SK-N-SH treated with all-trans-retinoic acid at 6 μM for 48 hours (cell line): ENCODE measurements around the gene MARCHF4.
"Not testable (repeated sequence)": the region's sequence is repeated elsewhere in the genome, so short reads cannot be mapped to it uniquely, and the experiment has no call there.

ENCODE experiments used
- ATAC-seq: fragments of 200-7000 bp; cut with Tn5 transposase; 3 replicates; pipeline ENCODE4 v1.9.1; 2020; ENCODE audit warnings: mild to moderate bottlenecking, moderate library complexity
- CSDC2 ChIP-seq: fragments of 250-450 bp; sonication (Bioruptor Pico); IDR thresholded peaks from 2 replicates; pipeline ENCODE4 v1.5.0; 2020; ENCODE audit warnings: mild to moderate bottlenecking, moderate library complexity
- GLIS3 ChIP-seq: fragments of 250-450 bp; sonication (Bioruptor Pico); IDR thresholded peaks from 2 replicates; pipeline ENCODE4 v1.5.0; 2020; ENCODE audit warnings: mild to moderate bottlenecking, moderate library complexity
- ISL1 ChIP-seq: fragments of 250-450 bp; sonication (Bioruptor Pico); IDR thresholded peaks from 2 replicates; pipeline ENCODE4 v2.1.2; 2022; ENCODE audit warnings: mild to moderate bottlenecking, moderate library complexity
- OSR1 ChIP-seq: fragments of 250-450 bp; sonication (Bioruptor Pico); IDR thresholded peaks from 2 replicates; pipeline ENCODE4 v1.8.0; 2022; ENCODE audit warnings: moderate library complexity, mild to moderate bottlenecking, inconsistent platforms
- PATZ1 ChIP-seq: fragments of 250-450 bp; sonication (Bioruptor Pico); IDR thresholded peaks from 2 replicates; pipeline ENCODE4 v1.8.0; 2020; ENCODE audit warnings: mild to moderate bottlenecking, moderate library complexity, borderline replicate concordance
- PPARA ChIP-seq: fragments of 250-450 bp; sonication (Bioruptor Pico); IDR thresholded peaks from 2 replicates; pipeline ENCODE4 v1.5.0; 2020; ENCODE audit warnings: mild to moderate bottlenecking, borderline replicate concordance
- RARB ChIP-seq: fragments of 250-450 bp; sonication (Bioruptor Pico); IDR thresholded peaks from 2 replicates; pipeline ENCODE4 v1.8.0; 2021; ENCODE audit warnings: mild to moderate bottlenecking, moderate library complexity
- SNAI2 ChIP-seq: fragments of 250-450 bp; sonication (Bioruptor Pico); IDR thresholded peaks from 2 replicates; pipeline ENCODE4 v1.5.0; 2020; ENCODE audit warnings: mild to moderate bottlenecking, moderate library complexity
- TCF4 ChIP-seq: fragments of 250-450 bp; sonication (Bioruptor Pico); IDR thresholded peaks from 2 replicates; pipeline ENCODE4 v1.8.0; 2021; ENCODE audit warnings: mild to moderate bottlenecking, moderate library complexity, borderline replicate concordance
- TOX ChIP-seq: fragments of 250-450 bp; sonication (Bioruptor Pico); IDR thresholded peaks from 2 replicates; pipeline ENCODE4 v1.8.0; 2021; ENCODE audit warnings: mild to moderate bottlenecking, moderate library complexity, borderline replicate concordance
- TSHZ2 ChIP-seq: fragments of 250-450 bp; sonication (Bioruptor Pico); IDR thresholded peaks from 2 replicates; pipeline ENCODE4 v1.5.0; 2020; ENCODE audit warnings: mild to moderate bottlenecking, moderate library complexity
- ZFP30 ChIP-seq: fragments of 450-650 bp; formaldehyde crosslinking; IDR thresholded peaks from 2 replicates; pipeline ENCODE4 v1.5.0; 2022; ENCODE audit warnings: mild to moderate bottlenecking, moderate library complexity
- ZNF565 ChIP-seq: fragments of 450-650 bp; formaldehyde crosslinking; conservative IDR thresholded peaks from 2 replicates; pipeline ENCODE4 v1.5.0; 2020; ENCODE audit warnings: low read depth, mild to moderate bottlenecking, moderate library complexity
- ZNF70 ChIP-seq: fragments of 450-650 bp; formaldehyde crosslinking; IDR thresholded peaks from 2 replicates; pipeline ENCODE4 v1.5.0; 2020; ENCODE audit warnings: mild to moderate bottlenecking, moderate library complexity
- ZNF8 ChIP-seq: fragments of 450-650 bp; formaldehyde crosslinking; IDR thresholded peaks from 2 replicates; pipeline ENCODE4 v1.5.0; 2020; ENCODE audit warnings: mild to moderate bottlenecking, moderate library complexity
- TF ChIP-seq, protein P1 (sequence below): fragments of 250-450 bp; sonication (Bioruptor Pico); IDR thresholded peaks from 2 replicates; pipeline ENCODE4 v1.5.1; 2020; ENCODE audit warnings: low read depth, mild to moderate bottlenecking, moderate library complexity
- TF ChIP-seq, protein P2 (sequence below): fragments of 250-450 bp; sonication (Bioruptor Pico); IDR thresholded peaks from 2 replicates; pipeline ENCODE4 v1.8.0; 2021; ENCODE audit warnings: low read depth, mild to moderate bottlenecking, moderate library complexity, borderline replicate concordance

MARCHF4 gene

DNA sequence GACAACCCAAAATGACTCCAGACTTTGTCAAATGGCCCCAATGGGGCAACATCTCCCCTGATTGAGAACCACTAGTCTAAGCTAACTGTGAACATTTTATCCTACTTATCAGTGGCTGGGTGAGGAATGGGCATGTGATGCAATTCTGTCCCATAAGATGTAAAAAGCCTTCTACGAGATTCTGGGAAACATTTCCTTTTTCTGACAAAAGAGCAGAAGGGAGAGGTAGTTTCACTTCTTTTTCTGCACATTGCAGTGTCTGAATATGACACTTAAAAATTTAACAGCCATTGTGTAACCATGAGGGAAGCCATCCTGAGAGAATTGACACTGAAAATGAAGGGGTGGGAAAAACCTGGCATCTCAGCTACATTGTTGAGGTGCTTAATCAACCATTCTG is 17.3 kb upstream of the MARCHF4 start (continued):
- TF ChIP-seq ZNF565 (CRISPR knock-in tag) (no peak), ZNF8 (CRISPR knock-in tag) (no peak), PPARA (CRISPR knock-in tag) (no peak), TOX (CRISPR knock-in tag) (no peak), ZNF70 (CRISPR knock-in tag) (no peak)

- TF ChIP-seq TCF4 (CRISPR knock-in tag) (no peak), ZNF565 (CRISPR knock-in tag) (no peak), TSHZ2 (CRISPR knock-in tag) (no peak), TOX (CRISPR knock-in tag) (no peak), CSDC2 (CRISPR knock-in tag) (no peak), GLIS3 (CRISPR knock-in tag) (no peak)
- TF ChIP-seq, protein P1, sequence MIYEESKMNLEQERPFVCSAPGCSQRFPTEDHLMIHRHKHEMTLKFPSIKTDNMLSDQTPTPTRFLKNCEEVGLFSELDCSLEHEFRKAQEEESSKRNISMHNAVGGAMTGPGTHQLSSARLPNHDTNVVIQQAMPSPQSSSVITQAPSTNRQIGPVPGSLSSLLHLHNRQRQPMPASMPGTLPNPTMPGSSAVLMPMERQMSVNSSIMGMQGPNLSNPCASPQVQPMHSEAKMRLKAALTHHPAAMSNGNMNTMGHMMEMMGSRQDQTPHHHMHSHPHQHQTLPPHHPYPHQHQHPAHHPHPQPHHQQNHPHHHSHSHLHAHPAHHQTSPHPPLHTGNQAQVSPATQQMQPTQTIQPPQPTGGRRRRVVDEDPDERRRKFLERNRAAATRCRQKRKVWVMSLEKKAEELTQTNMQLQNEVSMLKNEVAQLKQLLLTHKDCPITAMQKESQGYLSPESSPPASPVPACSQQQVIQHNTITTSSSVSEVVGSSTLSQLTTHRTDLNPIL (CRISPR knock-in tag): no peak
- TF ChIP-seq, all 23 proteins: peak for 0
- ATAC-seq: no peak
Measured at GRCh38 chr2:216388046-216388884, 16.0 kb upstream of the MARCHF4 start.

- TF ChIP-seq TCF4 (CRISPR knock-in tag) (no peak), ISL1 (no peak), SNAI2 (CRISPR knock-in tag) (no peak), GLIS3 (CRISPR knock-in tag) (no peak), CSDC2 (CRISPR knock-in tag) (no peak), PPARA (CRISPR knock-in tag) (no peak), PATZ1 (CRISPR knock-in tag) (no peak), ZFP30 (CRISPR knock-in tag) (no peak)
- no peak for ATAC-seq
Measured at GRCh38 chr2:216387262-216387661, 15.0 kb upstream of the MARCHF4 start.

DNA sequence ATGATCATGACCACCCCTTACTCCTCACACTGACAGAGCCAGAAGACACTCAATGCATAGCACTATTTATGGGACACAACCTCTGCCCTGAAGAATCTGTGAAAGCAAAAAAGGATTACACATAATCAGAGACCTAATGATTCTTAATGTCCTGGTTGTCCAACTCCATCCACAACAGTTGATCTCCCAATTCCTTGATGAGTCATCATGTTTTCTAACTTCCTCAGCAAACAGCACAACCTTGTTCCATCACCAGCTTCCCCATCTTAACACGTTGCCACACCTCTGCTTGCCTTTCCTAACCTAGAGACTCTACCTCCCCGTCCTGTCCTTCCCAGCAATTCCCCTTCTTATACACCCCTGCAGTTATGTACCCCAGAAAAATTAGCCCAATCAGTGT is 13.2 kb upstream of the MARCHF4 start:
- TF ChIP-seq, protein P2, sequence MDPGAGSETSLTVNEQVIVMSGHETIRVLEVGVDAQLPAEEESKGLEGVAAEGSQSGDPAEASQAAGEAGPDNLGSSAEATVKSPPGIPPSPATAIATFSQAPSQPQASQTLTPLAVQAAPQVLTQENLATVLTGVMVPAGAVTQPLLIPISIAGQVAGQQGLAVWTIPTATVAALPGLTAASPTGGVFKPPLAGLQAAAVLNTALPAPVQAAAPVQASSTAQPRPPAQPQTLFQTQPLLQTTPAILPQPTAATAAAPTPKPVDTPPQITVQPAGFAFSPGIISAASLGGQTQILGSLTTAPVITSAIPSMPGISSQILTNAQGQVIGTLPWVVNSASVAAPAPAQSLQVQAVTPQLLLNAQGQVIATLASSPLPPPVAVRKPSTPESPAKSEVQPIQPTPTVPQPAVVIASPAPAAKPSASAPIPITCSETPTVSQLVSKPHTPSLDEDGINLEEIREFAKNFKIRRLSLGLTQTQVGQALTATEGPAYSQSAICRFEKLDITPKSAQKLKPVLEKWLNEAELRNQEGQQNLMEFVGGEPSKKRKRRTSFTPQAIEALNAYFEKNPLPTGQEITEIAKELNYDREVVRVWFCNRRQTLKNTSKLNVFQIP: no peak
- TF ChIP-seq CSDC2 (CRISPR knock-in tag) (no peak), OSR1 (no peak), RARB (CRISPR knock-in tag) (no peak), ZNF8 (CRISPR knock-in tag) (no peak), GLIS3 (CRISPR knock-in tag) (no peak)
- no peak for ATAC-seq

DNA sequence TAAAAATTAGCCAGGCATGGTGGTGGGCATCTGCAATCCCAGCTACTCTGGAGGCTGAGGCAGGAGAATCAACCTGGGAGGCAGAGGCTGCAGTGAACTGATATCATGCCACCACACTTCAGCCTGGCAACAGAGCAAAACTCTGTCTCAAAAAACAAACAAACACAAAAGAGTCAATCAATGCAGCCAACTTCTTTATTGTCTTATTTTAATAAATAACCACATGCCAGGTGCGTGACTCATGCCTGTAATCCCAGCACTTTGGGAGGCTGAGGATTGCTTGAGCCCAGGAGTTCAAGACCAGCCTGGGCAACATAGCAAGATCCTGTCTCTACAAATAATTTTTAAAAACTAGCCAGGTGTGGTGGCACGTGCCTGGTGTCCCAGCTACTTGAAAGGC is 12.1 kb upstream of the MARCHF4 start:
- not testable (repeated sequence) for ATAC-seq
